ENCODE data around the gene C10orf62. TPM values are rescaled to one million over a fixed set of nuclear protein-coding genes. Genes with fewer than 3 reads are reported as not detected.

C10orf62 gene
- total RNA-seq, 6 experiments from 2014 or later = 1.2 to 4.1 (median 2.2) TPM; not detected in 1

DNA sequence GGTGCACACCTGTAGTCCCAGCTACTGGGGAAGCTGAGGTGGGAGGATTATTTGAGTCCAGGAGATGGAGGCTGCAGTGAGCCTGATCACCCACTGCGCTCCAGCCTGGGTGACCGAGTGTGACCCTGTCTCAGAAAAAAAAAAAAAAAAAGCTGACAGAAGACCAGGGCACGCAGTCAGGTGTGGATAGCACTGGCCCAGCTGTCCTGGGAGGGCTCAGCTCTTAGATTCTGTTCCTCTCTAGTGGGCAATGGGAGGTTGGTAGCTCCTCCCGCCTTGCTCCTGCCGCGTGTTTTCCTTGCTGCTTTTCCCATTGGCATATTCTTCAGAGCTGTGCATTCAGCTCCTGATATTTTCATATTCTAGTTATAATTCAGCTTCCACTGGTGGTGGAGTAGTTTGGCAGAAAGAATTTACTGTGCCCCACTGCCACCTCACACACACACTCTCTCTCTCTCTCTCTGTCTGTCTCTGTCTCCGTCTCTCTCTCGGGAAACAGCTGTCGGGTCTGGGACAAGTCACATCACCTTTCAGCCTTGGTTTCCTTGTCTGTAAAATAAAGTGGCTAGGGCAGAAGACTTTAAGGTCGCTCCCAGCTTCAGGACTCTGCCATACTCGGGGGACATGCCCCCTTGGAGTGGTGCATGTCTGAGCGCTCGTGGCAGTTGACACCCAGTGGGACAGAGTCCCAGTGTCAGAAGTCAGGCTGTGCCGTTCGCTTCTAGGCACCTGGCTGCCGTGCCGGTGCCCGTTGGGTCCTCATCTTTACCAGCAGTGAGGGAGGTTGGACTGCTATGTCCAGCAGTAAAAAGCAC lies 42.9 kb upstream of the C10orf62 start:
- H3K27me3 ChIP-seq = no peaks in the 10 kb centered on the region
- no peak overlapping the region for H3K4me3 ChIP-seq
- TF ChIP-seq, protein P1, sequence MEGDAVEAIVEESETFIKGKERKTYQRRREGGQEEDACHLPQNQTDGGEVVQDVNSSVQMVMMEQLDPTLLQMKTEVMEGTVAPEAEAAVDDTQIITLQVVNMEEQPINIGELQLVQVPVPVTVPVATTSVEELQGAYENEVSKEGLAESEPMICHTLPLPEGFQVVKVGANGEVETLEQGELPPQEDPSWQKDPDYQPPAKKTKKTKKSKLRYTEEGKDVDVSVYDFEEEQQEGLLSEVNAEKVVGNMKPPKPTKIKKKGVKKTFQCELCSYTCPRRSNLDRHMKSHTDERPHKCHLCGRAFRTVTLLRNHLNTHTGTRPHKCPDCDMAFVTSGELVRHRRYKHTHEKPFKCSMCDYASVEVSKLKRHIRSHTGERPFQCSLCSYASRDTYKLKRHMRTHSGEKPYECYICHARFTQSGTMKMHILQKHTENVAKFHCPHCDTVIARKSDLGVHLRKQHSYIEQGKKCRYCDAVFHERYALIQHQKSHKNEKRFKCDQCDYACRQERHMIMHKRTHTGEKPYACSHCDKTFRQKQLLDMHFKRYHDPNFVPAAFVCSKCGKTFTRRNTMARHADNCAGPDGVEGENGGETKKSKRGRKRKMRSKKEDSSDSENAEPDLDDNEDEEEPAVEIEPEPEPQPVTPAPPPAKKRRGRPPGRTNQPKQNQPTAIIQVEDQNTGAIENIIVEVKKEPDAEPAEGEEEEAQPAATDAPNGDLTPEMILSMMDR (IDR thresholded peaks at IDR 0.05) = no peak
- TF ChIP-seq POLR2A (IDR thresholded peaks at IDR 0.05) = no peak
- H3K4me1 ChIP-seq = no peaks in the 10 kb centered on the region
- intact Hi-C loops (cut with DNase I) = loop anchor here in 1 of 2 donors (10.0 kb wide), 1 partner anchor 82 kb away; no protein-coding TSS in a partner anchor
- 78% methylated on average over 12 of the region's 18 CpGs for WGBS (ENCODE audit: insufficient coverage, low coverage, low lambda C conversion rate, missing lambda C conversion rate)
- no peak for ATAC-seq
- H3K9me3 ChIP-seq = no peaks in the 10 kb centered on the region
- peak in 1 of 3 donors; percentile 37 for DNase-seq
- H3K36me3 ChIP-seq = no peaks in the 10 kb centered on the region
- no peak overlapping the region for H3K27ac ChIP-seq

DNA sequence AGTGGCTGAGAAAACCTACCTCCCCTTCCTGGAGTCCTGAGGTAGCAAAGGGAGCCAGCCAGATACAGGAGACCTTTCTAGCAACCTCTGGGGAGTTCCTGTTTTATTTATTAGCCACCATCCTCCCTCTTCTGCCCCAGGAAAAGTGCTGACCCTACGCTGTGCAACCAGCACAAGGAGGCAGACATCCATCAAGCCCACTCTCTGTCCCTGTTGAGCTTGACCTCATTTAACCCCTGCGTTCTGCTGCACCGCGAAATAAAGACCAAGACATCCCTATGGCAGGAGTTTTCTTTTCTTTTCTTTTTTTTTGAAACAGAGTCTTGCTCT lies 42.3 kb upstream of the C10orf62 start:
- DNase-seq = peak in 1 of 3 donors; percentile 27
- no peak for ATAC-seq
- no peaks in the 10 kb centered on the region for H3K4me1 ChIP-seq
- intact Hi-C loops (cut with DNase I) = loop anchor here in 1 of 2 donors (10.0 kb wide), 1 partner anchor 82 kb away; no protein-coding TSS in a partner anchor
- TF ChIP-seq, protein P1 (IDR thresholded peaks at IDR 0.05) = no peak
- TF ChIP-seq POLR2A (IDR thresholded peaks at IDR 0.05) = no peak
- no peak overlapping the region for H3K27ac ChIP-seq
- H3K4me3 ChIP-seq = no peak overlapping the region
- no peaks in the 10 kb centered on the region for H3K36me3 ChIP-seq
- H3K9me3 ChIP-seq = no peaks in the 10 kb centered on the region
- H3K27me3 ChIP-seq = no peaks in the 10 kb centered on the region
- WGBS (ENCODE audit: insufficient coverage, low coverage, low lambda C conversion rate, missing lambda C conversion rate) = 71% methylated on average over 4 of the region's 4 CpGs

DNA sequence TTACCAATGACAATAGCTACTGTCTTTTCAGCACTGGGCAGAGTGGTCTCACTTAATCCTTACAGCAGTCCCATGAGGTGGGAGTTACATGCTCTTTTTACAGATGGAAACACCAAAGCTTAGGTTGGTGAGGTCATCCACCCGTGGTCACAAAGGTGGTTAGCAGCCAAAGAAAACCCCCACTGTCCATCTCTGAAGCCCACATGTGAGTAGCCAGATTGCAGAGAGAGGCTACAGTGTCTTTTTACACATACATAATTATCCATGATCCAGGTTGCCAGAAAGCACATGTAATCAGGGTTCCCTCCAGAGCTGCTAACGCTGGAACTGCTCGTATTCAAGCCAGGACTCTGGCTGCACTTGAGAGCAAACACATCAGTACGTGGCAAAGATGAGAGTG lies 41.6 kb upstream of the C10orf62 start:
- no peaks in the 10 kb centered on the region for H3K4me1 ChIP-seq
- H3K9me3 ChIP-seq = no peaks in the 10 kb centered on the region
- 68% methylated on average over 3 of the region's 4 CpGs for WGBS (ENCODE audit: insufficient coverage, low coverage, low lambda C conversion rate, missing lambda C conversion rate)
- DNase-seq = no peak
- no peaks in the 10 kb centered on the region for H3K36me3 ChIP-seq
- H3K27me3 ChIP-seq = no peaks in the 10 kb centered on the region
- H3K4me3 ChIP-seq = no peak overlapping the region
- no peak for TF ChIP-seq POLR2A (IDR thresholded peaks at IDR 0.05)
- TF ChIP-seq, protein P1 (IDR thresholded peaks at IDR 0.05) = no peak
- no peak for ATAC-seq
- H3K27ac ChIP-seq = no peak overlapping the region
- intact Hi-C loops (cut with DNase I) = loop anchor here in 1 of 2 donors (10.0 kb wide), 1 partner anchor 83 kb away; no protein-coding TSS in a partner anchor

DNA sequence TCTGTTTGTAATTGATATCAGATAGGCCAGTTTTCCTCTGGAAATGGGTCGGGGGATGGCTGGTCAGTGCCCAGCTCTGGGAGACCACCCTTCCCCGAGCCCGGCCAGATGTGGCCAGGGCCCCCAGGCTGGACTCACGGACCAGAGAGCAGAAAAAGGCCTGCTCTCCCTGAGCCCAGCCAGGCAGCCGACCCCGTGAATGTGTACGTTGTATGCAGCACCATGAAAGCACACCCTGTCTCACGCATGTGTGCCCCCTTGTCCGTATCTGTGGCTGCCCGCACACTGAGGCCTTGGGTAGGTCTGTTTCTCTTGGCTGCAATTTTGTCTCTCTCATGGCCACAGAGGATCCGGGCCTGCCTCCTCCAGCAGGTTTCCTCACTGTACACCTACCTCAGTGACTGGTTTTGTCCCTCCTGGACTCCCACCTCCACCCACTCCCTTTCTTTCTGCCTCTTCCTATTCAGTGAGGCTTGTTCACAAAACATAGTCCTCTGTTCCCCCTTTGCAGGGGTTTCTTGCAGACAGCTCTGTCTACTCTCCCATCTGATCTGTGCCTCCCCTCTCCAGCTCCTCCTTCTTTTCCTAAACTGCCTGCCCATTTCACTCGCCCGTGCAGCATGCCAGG lies 40.6 kb upstream of the C10orf62 start:
- H3K27me3 ChIP-seq = no peaks in the 10 kb centered on the region
- peak in 1 of 3 donors; percentile 24 for DNase-seq
- H3K4me1 ChIP-seq = no peaks in the 10 kb centered on the region
- no peak overlapping the region for H3K4me3 ChIP-seq
- TF ChIP-seq POLR2A (IDR thresholded peaks at IDR 0.05) = no peak
- TF ChIP-seq, protein P1 (IDR thresholded peaks at IDR 0.05) = no peak
- intact Hi-C loops (cut with DNase I) = loop anchor here in 1 of 2 donors (10.0 kb wide), 1 partner anchor 84 kb away; no protein-coding TSS in a partner anchor
- H3K9me3 ChIP-seq = no peaks in the 10 kb centered on the region
- ATAC-seq = no peak
- 81% methylated on average over 5 of the region's 13 CpGs for WGBS (ENCODE audit: insufficient coverage, low coverage, low lambda C conversion rate, missing lambda C conversion rate)
- no peaks in the 10 kb centered on the region for H3K36me3 ChIP-seq
- no peak overlapping the region for H3K27ac ChIP-seq

Data from right lobe of liver (tissue), 6 donors.